Karpas-422 (cell line): Measurements from ENCODE around the gene SCARF1. TPM values are rescaled to one million over a fixed set of nuclear protein-coding genes. Genes with fewer than 3 reads are reported as not detected.

Experiments
- DNase-seq: peaks from one replicate; pipeline ENCODE4 v3.0.0-alpha.2; 2015
- H2AFZ ChIP-seq: fragments of 200-600 bp; sonication (generic); 2 replicates; pipeline ENCODE4 v1.6.1; 2014; ENCODE audit warnings: antibody characterized with exemption, low read length, mixed read lengths
- H3K27ac ChIP-seq: fragments of 200-600 bp; sonication (generic); 2 replicates; pipeline ENCODE4 v1.5.1; 2014; ENCODE audit warnings: mild to moderate bottlenecking, low read length, moderate library complexity
- H3K27me3 ChIP-seq: fragments of 200-600 bp; sonication (generic); 2 replicates; pipeline ENCODE4 v1.6.1; 2014; ENCODE audit warnings: low read length, mixed read lengths
- H3K36me3 ChIP-seq: fragments of 200-600 bp; sonication (generic); 2 replicates; pipeline ENCODE4 v1.6.1; 2014; ENCODE audit warnings: low read length, mixed read lengths; ENCODE audit not compliant: insufficient read depth
- H3K4me1 ChIP-seq: fragments of 200-600 bp; sonication (generic); 2 replicates; pipeline ENCODE4 v1.6.1; 2014; ENCODE audit warnings: mild to moderate bottlenecking, low read length, mixed read lengths
- H3K4me2 ChIP-seq: fragments of 200-600 bp; sonication (generic); 2 replicates; pipeline ENCODE4 v1.6.1; 2014; ENCODE audit warnings: low read length, low read depth, mild to moderate bottlenecking; ENCODE audit not compliant: poor library complexity, severe bottlenecking
- H3K4me3 ChIP-seq: fragments of 200-600 bp; sonication (generic); 2 replicates; pipeline ENCODE4 v1.5.1; 2014; ENCODE audit warnings: mild to moderate bottlenecking, antibody characterized with exemption, low read length, mixed read lengths
- H3K79me2 ChIP-seq: fragments of 200-600 bp; sonication (generic); 2 replicates; pipeline ENCODE4 v1.6.1; 2014; ENCODE audit warnings: mild to moderate bottlenecking, low read length, mixed read lengths
- H3K9ac ChIP-seq: fragments of 200-600 bp; sonication (generic); 2 replicates; pipeline ENCODE4 v1.6.0; 2014; ENCODE audit warnings: low read length
- H3K9me2 ChIP-seq: fragments of 200-600 bp; sonication (generic), shearing (Covaris generic); replicated peaks from 2 replicates; pipeline ENCODE4 v1.6.0; 2014; ENCODE audit warnings: mild to moderate bottlenecking, low read length, moderate library complexity; ENCODE audit not compliant: insufficient read depth
- H3K9me3 ChIP-seq: fragments of 300-700, 200-600 bp; sonication (generic); 2 replicates; pipeline ENCODE4 v1.6.1; 2014; ENCODE audit warnings: low read length, mixed read lengths
- H4K20me1 ChIP-seq: fragments of 200-600 bp; sonication (generic); 2 replicates; pipeline ENCODE4 v1.6.1; 2014; ENCODE audit warnings: mild to moderate bottlenecking, antibody characterized with exemption, low read length, low read depth; ENCODE audit not compliant: insufficient read depth
- total RNA-seq: library from RNA; depleted of rRNA; stranded (reverse); fragments of >200 nt; shearing (Covaris generic); gene quantifications from 2 replicates; pipeline ENCODE4 v1.2.3, GENCODE V29; 2014; ENCODE audit warnings: low replicate concordance

Gene SCARF1
- total RNA-seq, 1 experiment from 2014 or later = not detected

GRCh38 chr17:1627982-1628855 lies 17.3 kb downstream of the SCARF1 start, which contains the start of gene SLC43A2:
TSS of gene SLC43A2 (minus strand) at chr17:1628834. CDS start at chr17:1627874, 960 bp downstream.
- H3K4me3 ChIP-seq = peak within 1 kb of the TSS; percentile 96
- H3K79me2 ChIP-seq = no peaks in the 10 kb centered on the region
- no peaks in the 10 kb centered on the region for H3K9me3 ChIP-seq
- no peaks in the 10 kb centered on the region for H4K20me1 ChIP-seq
- peak within 1 kb of the TSS; percentile 83 for H3K9ac ChIP-seq
- H3K36me3 ChIP-seq = no peaks in the 10 kb centered on the region
- H2AFZ ChIP-seq = peak within 1 kb of the TSS; percentile 70; the same call in 1 of the 2 replicates
- H3K27me3 ChIP-seq = no peaks in the 10 kb centered on the region
- H3K9me2 ChIP-seq = no peaks in the 10 kb centered on the region
- H3K4me2 ChIP-seq = peak within 1 kb of the TSS; percentile 76
- H3K4me1 ChIP-seq = peaks cover 45% of the 10 kb centered on the region
- peak within 1 kb of the TSS; percentile 76 for H3K27ac ChIP-seq
- peak; percentile 95 for DNase-seq

- peak; percentile 90 for DNase-seq
- H3K27ac ChIP-seq = peak overlapping the region; percentile 76
- H3K4me2 ChIP-seq = peak overlapping the region; percentile 76
- H3K9ac ChIP-seq = peak overlapping the region; percentile 83
- H4K20me1 ChIP-seq = no peaks in the 10 kb centered on the region
- no peaks in the 10 kb centered on the region for H3K79me2 ChIP-seq
- no peaks in the 10 kb centered on the region for H3K36me3 ChIP-seq
- peaks cover 45% of the 10 kb centered on the region for H3K4me1 ChIP-seq
- peak overlapping the region; percentile 96 for H3K4me3 ChIP-seq
- H3K27me3 ChIP-seq = no peaks in the 10 kb centered on the region
- no peaks in the 10 kb centered on the region for H3K9me3 ChIP-seq
- H2AFZ ChIP-seq = peak overlapping the region; percentile 33; the same call in 1 of the 2 replicates
- no peaks in the 10 kb centered on the region for H3K9me2 ChIP-seq
Measured at GRCh38 chr17:1627182-1627981, 18.1 kb downstream of the SCARF1 start.

- Histone ChIP-seq H3K4me1 (peaks cover 53% of the 10 kb centered on the region), H3K27me3 (no peaks in the 10 kb centered on the region), H3K79me2 (no peaks in the 10 kb centered on the region), H3K36me3 (no peaks in the 10 kb centered on the region), H3K4me2 (peak overlapping the region; percentile 76), H2AFZ (peak overlapping the region; percentile 33; the same call in 1 of the 2 replicates), H3K27ac (peak overlapping the region; percentile 76), H3K9me2 (no peaks in the 10 kb centered on the region), H3K9ac (peak overlapping the region; percentile 83), H4K20me1 (no peaks in the 10 kb centered on the region), H3K9me3 (no peaks in the 10 kb centered on the region), H3K4me3 (peak overlapping the region; percentile 96)
- DNase-seq = no peak
Measured at GRCh38 chr17:1626333-1626732, 19.2 kb downstream of the SCARF1 start.

GRCh38 chr17:1625581-1625980 lies 20.0 kb downstream of the SCARF1 start:
- peak; percentile 61 for DNase-seq
- Histone ChIP-seq H3K4me2 (peak overlapping the region; percentile 76), H3K9me2 (no peaks in the 10 kb centered on the region), H3K9me3 (no peaks in the 10 kb centered on the region), H3K79me2 (no peaks in the 10 kb centered on the region), H3K4me1 (peaks cover 55% of the 10 kb centered on the region), H3K27ac (peak overlapping the region; percentile 76), H4K20me1 (no peaks in the 10 kb centered on the region), H3K9ac (peak overlapping the region; percentile 35), H3K4me3 (peak overlapping the region; percentile 96; the same call in 1 of the 2 replicates), H2AFZ (no peak overlapping the region), H3K27me3 (no peaks in the 10 kb centered on the region), H3K36me3 (no peaks in the 10 kb centered on the region)

- Histone ChIP-seq H3K9ac (peak overlapping the region; percentile 35), H3K79me2 (no peaks in the 10 kb centered on the region), H3K27ac (peak overlapping the region; percentile 76), H3K36me3 (no peaks in the 10 kb centered on the region), H3K9me3 (no peaks in the 10 kb centered on the region), H3K27me3 (no peaks in the 10 kb centered on the region), H2AFZ (no peak overlapping the region), H3K4me2 (peak overlapping the region; percentile 76), H3K4me3 (peak overlapping the region; percentile 96; the same call in 1 of the 2 replicates), H3K4me1 (peaks cover 55% of the 10 kb centered on the region), H3K9me2 (no peaks in the 10 kb centered on the region), H4K20me1 (no peaks in the 10 kb centered on the region)
- peak; percentile 48 for DNase-seq
Measured at GRCh38 chr17:1625053-1625452, 20.5 kb downstream of the SCARF1 start.

GRCh38 chr17:1624650-1625049 lies 20.9 kb downstream of the SCARF1 start:
- no peak for DNase-seq
- no peak overlapping the region for H3K27ac ChIP-seq
- no peaks in the 10 kb centered on the region for H3K79me2 ChIP-seq
- H3K27me3 ChIP-seq = no peaks in the 10 kb centered on the region
- no peaks in the 10 kb centered on the region for H3K9me3 ChIP-seq
- H3K9ac ChIP-seq = no peak overlapping the region
- peaks cover 52% of the 10 kb centered on the region for H3K4me1 ChIP-seq
- no peak overlapping the region for H3K4me3 ChIP-seq
- no peaks in the 10 kb centered on the region for H3K9me2 ChIP-seq
- H2AFZ ChIP-seq = no peak overlapping the region
- no peaks in the 10 kb centered on the region for H3K36me3 ChIP-seq
- no peak overlapping the region for H3K4me2 ChIP-seq
- H4K20me1 ChIP-seq = no peaks in the 10 kb centered on the region

GRCh38 chr17:1623057-1623630 lies 22.4 kb downstream of the SCARF1 start:
- Histone ChIP-seq H3K9me3 (no peaks in the 10 kb centered on the region), H3K79me2 (no peaks in the 10 kb centered on the region), H4K20me1 (no peaks in the 10 kb centered on the region), H3K9ac (no peak overlapping the region), H3K27ac (no peak overlapping the region), H3K36me3 (no peaks in the 10 kb centered on the region), H3K9me2 (no peaks in the 10 kb centered on the region), H3K4me1 (peaks cover 44% of the 10 kb centered on the region), H3K4me2 (no peak overlapping the region), H3K27me3 (no peaks in the 10 kb centered on the region), H3K4me3 (no peak overlapping the region), H2AFZ (no peak overlapping the region)
- no peak for DNase-seq
